ENCODE results near the gene VWC2L. TPM values are rescaled to one million over a fixed set of nuclear protein-coding genes. Genes with fewer than 3 reads are reported as not detected.

VWC2L gene
- total and polyA plus RNA-seq, 2 of the 8 experiments (the other 6 are each of a cell fraction or from before 2014, with no cell fraction given): not detected

DNA sequence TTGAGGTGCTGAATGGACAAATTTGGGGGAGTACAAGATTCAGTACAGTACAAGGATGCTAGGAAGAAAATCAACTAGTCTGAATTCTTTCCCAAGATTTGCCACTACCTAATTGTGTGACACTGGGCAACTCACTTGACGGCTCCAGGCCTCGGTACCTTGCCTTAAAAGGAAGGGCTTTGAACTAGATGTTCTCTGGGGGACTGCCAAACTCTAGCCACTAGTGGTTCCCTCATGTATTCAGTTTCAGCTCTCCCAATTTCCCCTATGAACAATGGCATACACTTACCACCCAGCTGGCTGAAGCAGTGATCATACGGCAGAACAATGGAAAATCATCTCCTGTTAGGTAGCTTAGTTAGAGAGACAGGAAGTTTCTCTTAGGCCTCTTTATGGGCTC lies 73.4 kb downstream of the VWC2L start:
- no peak for FAIRE-seq

More for the DNA sequence above, 73.4 kb downstream of the VWC2L start:
- H3K9me3 ChIP-seq (ENCODE audit: insufficient read depth in 2 of 2, low read depth in 1 of 2, low read length in 1 of 2): no peaks in the 10 kb centered on the region
- H4K91ac ChIP-seq (replicated peaks; ENCODE audit: insufficient read length, low read length): no peak overlapping the region
- 83% methylated on average over 3 of the region's 3 CpGs; no CpG with 5 or more reads in 1 of the 2 experiments for WGBS, 2 experiments (ENCODE audit: extremely low coverage in 1 of 2, insufficient coverage in 1 of 2, insufficient read length in 1 of 2, insufficient replicate concordance in 2 of 2, low coverage in 1 of 2, low lambda C conversion rate in 2 of 2, missing lambda C conversion rate in 1 of 2)
- H2BK12ac ChIP-seq (ENCODE audit: low read depth, low read length): no peak overlapping the region
- H2BK5ac ChIP-seq (ENCODE audit: low read depth, low read length): no peak overlapping the region
- H3K79me1 ChIP-seq (ENCODE audit: low read depth, low read length): no peaks in the 10 kb centered on the region
- peaks cover 0 to 3% (median 0%) of the 10 kb centered on the region in 4 experiments; a peak in 1 of 7 replicates for H3K4me1 ChIP-seq (replicated peaks in 1 of 4; ENCODE audit: control insufficient read depth in 3 of 4, insufficient read depth in 4 of 4, low read length in 3 of 4)
- TF ChIP-seq KDM4A (IDR thresholded peaks at IDR 0.05; ENCODE audit: low read depth, low read length, severe bottlenecking) (no peak), TAF7 (optimal IDR thresholded peaks at IDR 0.05; ENCODE audit: borderline replicate concordance, low read depth, low read length) (no peak), POLR2AphosphoS5 (IDR thresholded peaks at IDR 0.05; ENCODE audit: low read depth, low read length) (no peak), EP300 (IDR thresholded peaks at IDR 0.05; ENCODE audit: borderline replicate concordance in 1 of 2, low read depth in 2 of 2, low read length in 2 of 2) (no peak), SRF (IDR thresholded peaks at IDR 0.05; ENCODE audit: low read depth, low read length) (no peak), NRF1 (IDR thresholded peaks at IDR 0.05; ENCODE audit: low read depth, low read length) (no peak), KDM5A (IDR thresholded peaks at IDR 0.05; ENCODE audit: low read length) (no peak), RXRA (IDR thresholded peaks at IDR 0.05; ENCODE audit: insufficient read depth, low read depth, low read length) (no peak), CTBP2 (IDR thresholded peaks at IDR 0.05; ENCODE audit: borderline replicate concordance, insufficient read depth, insufficient read length, low read length) (no peak), PHF8 (conservative IDR thresholded peaks at IDR 0.05; ENCODE audit: low read depth, low read length) (no peak)
- no peak overlapping the region for H3K4me2 ChIP-seq (ENCODE audit: insufficient read depth in 1 of 2, low read depth in 2 of 2, low read length in 2 of 2)
- no peak overlapping the region for H4K5ac ChIP-seq (ENCODE audit: insufficient read length, low read depth, low read length)
- no peak overlapping the region for H2AFZ ChIP-seq (ENCODE audit: low read length)
- no peak overlapping the region for H3K27ac ChIP-seq (ENCODE audit: low read depth, low read length)
- no peak overlapping the region for H4K8ac ChIP-seq (ENCODE audit: extremely low read depth, insufficient read depth, low read length)
- H3K27me3 ChIP-seq (replicated peaks in 1 of 4; ENCODE audit: control insufficient read depth in 3 of 4, extremely low read depth in 1 of 4, insufficient read depth in 3 of 4, low read length in 3 of 4): no peaks in the 10 kb centered on the region
- no peaks in the 10 kb centered on the region for H3K23me2 ChIP-seq (ENCODE audit: low read depth, low read length)
- CTCF ChIA-PET (ENCODE audit: partially characterized antibody): no interaction called here
- no peaks in the 10 kb centered on the region for H3K36me3 ChIP-seq (ENCODE audit: control insufficient read depth in 2 of 4, insufficient read depth in 4 of 4, low read length in 3 of 4)
- no peak overlapping the region for H3K14ac ChIP-seq (ENCODE audit: insufficient read length)
- no peak overlapping the region for H3K4ac ChIP-seq (replicated peaks; ENCODE audit: insufficient read length, low read depth, low read length)
- no peak overlapping the region for H3K9ac ChIP-seq (replicated peaks in 1 of 4; ENCODE audit: extremely low read depth in 1 of 4, low read depth in 3 of 4, low read length in 3 of 4)
- no peak overlapping the region for H2BK120ac ChIP-seq (replicated peaks; ENCODE audit: low read depth, low read length)
- H4K20me1 ChIP-seq (replicated peaks in 1 of 2; ENCODE audit: control insufficient read depth in 1 of 2, insufficient read depth in 2 of 2, low read length in 2 of 2): no peaks in the 10 kb centered on the region
- H2BK20ac ChIP-seq (ENCODE audit: low read length): no peak overlapping the region
- no peaks in the 10 kb centered on the region for H3K79me2 ChIP-seq (ENCODE audit: control insufficient read depth in 1 of 2, insufficient read depth in 2 of 2, low read length in 2 of 2)
- no peak overlapping the region for H3K23ac ChIP-seq (ENCODE audit: insufficient read length)
- POLR2A ChIA-PET (ENCODE audit: partially characterized antibody): no interaction called here
- H3K18ac ChIP-seq (ENCODE audit: extremely low read depth, low read length): no peak overlapping the region
- H3K4me3 ChIP-seq (ENCODE audit: extremely low read depth in 1 of 4, insufficient read depth in 2 of 4, low read depth in 3 of 4, low read length in 4 of 4): no peak overlapping the region
- no peak overlapping the region for H3K56ac ChIP-seq (replicated peaks; ENCODE audit: insufficient read length, low read depth, low read length)
- no peak for DNase-seq (ENCODE audit: low read depth in 1 of 2, low spot score in 2 of 2)
- no peak overlapping the region for H2BK15ac ChIP-seq (ENCODE audit: low read length)
- no peak overlapping the region for H2AK5ac ChIP-seq (ENCODE audit: low read depth, low read length)

Data from H1 (cell line).